ENCODE results near the gene METTL5.

The METTL5 gene

GRCh38 chr2:169796441-169796840, 28.3 kb downstream of the METTL5 start:
- no peak overlapping the region for H3K4me3 ChIP-seq (ENCODE audit: low read depth, low read length)
- no peak for DNase-seq (ENCODE audit: low read depth)

- no peak for DNase-seq (ENCODE audit: low read depth)
These were observed 29.5 kb downstream of the METTL5 start for GRCh38 chr2:169795181-169795580.

DNA sequence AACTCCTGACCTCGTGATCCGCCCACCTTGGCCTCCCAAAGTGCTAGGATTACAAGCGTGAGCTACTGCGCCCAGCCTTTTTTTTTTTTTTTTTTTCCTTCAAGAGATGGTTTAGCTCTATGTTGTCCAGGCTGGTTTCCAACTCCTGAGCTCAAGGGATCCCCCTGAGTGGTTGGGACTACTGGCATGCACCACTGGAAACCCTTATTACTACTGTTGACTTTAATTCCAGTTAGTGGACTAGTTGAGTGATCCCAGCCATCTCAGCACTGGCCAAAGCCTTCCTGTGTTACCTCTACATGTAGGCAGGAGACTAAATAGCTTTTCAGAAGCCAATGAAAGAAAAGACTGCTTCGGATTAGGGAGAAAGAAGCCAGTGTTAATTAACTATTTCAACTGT, 34.1 kb downstream of the METTL5 start:
- H3K4me3 ChIP-seq (ENCODE audit: low read depth, low read length) = no peak overlapping the region
- no peak for DNase-seq (ENCODE audit: low read depth)

More at GRCh38 chr2:169795181-169795580, 29.5 kb downstream of the METTL5 start:
- no peak overlapping the region for H3K4me3 ChIP-seq (ENCODE audit: low read depth, low read length)

DNA sequence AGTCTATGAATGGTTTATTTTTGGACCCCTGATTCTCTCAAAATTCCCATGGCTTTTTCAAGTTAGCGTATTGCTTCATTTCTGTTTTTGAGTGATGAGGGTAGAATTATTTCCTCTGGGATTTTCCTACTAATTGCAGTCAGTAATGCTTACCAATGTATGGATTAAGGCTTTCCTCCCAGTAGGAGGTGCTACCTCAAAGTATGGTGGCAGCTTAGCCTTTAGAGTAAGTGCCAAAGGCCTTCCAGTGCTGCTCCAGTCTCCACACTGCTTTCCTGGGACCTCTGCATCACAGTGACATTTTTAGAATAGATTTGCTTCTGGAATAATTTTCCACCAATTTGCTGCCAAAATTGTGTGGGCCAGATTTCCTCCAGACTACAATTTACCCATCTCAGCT, 42.2 kb downstream of the METTL5 start:
- H3K4me3 ChIP-seq (ENCODE audit: low read depth, low read length) = no peak overlapping the region
- DNase-seq (ENCODE audit: low read depth) = no peak

- no peak overlapping the region for H3K4me3 ChIP-seq (ENCODE audit: low read depth, low read length)
- no peak for DNase-seq (ENCODE audit: low read depth)
These were observed 43.3 kb downstream of the METTL5 start for GRCh38 chr2:169781249-169782013.

DNA sequence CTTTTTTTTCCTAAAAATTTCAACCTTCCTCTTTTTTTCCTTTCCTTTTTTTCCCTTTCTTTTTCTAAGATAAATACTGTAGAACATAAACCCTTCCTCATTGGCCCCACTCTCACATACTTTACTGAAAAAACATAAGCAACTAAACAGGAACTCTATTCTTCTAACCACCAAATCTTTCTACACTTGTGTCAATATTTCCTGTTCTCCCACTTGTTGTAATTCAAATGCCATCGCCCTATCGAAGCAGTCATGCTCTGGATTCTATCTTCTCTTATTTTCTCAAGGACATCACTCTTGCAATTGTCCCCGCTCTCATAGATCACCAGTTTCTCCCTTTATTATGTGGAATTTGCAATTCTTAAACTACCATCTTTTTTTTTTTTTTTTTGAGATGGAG, 46.3 kb downstream of the METTL5 start:
- no peak for DNase-seq (ENCODE audit: low read depth)
- no peak overlapping the region for H3K4me3 ChIP-seq (ENCODE audit: low read depth, low read length)

GRCh38 chr2:169776252-169776761, 48.4 kb downstream of the METTL5 start:
- DNase-seq (ENCODE audit: low read depth) = no peak
- H3K4me3 ChIP-seq (ENCODE audit: low read depth, low read length) = no peak overlapping the region

- H3K4me3 ChIP-seq (ENCODE audit: low read depth, low read length) = no peak overlapping the region
- DNase-seq (ENCODE audit: low read depth) = no peak
These were observed 48.9 kb downstream of the METTL5 start for GRCh38 chr2:169775765-169776164.

DNA sequence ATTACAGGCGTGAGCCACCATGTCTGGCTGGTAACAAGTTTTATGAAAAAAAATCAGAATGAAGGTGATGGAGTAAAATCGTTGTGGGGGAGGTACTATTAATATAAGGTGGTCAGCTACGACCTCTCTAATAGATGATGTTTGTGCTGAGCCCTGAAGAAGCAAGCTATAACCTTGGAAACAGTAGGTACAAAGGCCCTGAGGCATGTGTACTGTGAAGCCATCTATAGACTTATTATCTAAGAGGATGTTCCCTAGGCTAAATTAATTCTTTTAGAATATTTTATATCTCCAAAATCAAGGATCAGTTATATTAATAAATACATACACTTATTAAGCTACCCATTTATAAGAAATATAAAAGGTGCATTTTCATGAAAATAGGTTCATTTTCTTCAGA, 49.4 kb downstream of the METTL5 start:
- no peak for DNase-seq (ENCODE audit: low read depth)
- H3K4me3 ChIP-seq (ENCODE audit: low read depth, low read length) = no peak overlapping the region

GRCh38 chr2:169772651-169773050, 52.1 kb downstream of the METTL5 start:
- no peak overlapping the region for H3K4me3 ChIP-seq (ENCODE audit: low read depth, low read length)
- no peak for DNase-seq (ENCODE audit: low read depth)

DNA sequence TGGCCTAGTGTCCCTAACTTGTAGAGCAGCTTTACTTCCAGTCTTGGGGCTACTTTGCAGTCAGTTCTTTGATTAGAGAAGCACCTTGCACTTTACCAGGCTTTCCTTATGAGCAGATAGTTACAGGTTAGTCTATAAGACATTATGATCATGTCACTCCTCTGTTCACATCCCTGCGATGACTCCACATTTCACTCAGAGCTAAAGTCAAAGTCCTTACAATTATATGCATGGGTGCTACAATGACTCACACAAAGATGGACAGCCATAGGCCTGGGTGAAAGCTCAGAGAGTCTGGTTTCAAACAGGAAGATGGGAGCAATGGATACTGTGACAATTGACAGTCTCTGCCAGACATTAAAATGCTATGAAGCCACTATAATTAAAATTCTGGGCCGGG, 53.1 kb downstream of the METTL5 start:
- no peak for DNase-seq (ENCODE audit: low read depth)
- no peak overlapping the region for H3K4me3 ChIP-seq (ENCODE audit: low read depth, low read length)

- H3K4me3 ChIP-seq (ENCODE audit: low read depth, low read length) = no peak overlapping the region
- DNase-seq (ENCODE audit: low read depth) = no peak
These were observed 53.7 kb downstream of the METTL5 start for GRCh38 chr2:169771021-169771420.

- peak overlapping the region; percentile 32 for H3K4me3 ChIP-seq (ENCODE audit: low read depth, low read length)
- no peak for DNase-seq (ENCODE audit: low read depth)
These were observed 56.3 kb downstream of the METTL5 start for GRCh38 chr2:169768262-169768995.

GRCh38 chr2:169767243-169767888, 57.3 kb downstream of the METTL5 start:
- H3K4me3 ChIP-seq (ENCODE audit: low read depth, low read length) = no peak overlapping the region
- no peak for DNase-seq (ENCODE audit: low read depth)

DNA sequence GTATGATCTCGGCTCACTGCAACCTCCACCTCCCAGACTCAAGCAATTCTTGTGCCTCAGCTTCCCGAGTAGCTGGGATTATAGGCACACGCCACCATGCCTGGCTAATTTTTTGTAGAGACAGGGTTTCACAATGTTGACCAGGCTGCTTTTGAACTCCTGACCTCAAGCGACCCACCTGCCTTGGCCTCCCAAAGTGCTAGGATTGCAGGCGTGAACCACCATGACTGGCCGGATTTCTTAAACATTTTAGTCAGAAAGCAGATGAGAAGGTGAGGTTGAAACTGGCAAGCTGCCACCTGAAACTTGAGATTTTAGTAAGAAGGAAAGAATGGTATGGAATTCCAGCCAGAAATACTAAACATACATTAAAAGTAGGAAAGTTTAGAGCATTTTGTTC, 59.2 kb downstream of the METTL5 start:
- DNase-seq (ENCODE audit: low read depth) = peak; percentile 27
- no peak overlapping the region for H3K4me3 ChIP-seq (ENCODE audit: low read depth, low read length)

GRCh38 chr2:169761970-169762292, 62.8 kb downstream of the METTL5 start:
- DNase-seq (ENCODE audit: low read depth) = no peak
- H3K4me3 ChIP-seq (ENCODE audit: low read depth, low read length) = no peak overlapping the region
